ENCODE results near the gene MRAP2. TPM values are rescaled to one million over a fixed set of nuclear protein-coding genes. Genes with fewer than 3 reads are reported as not detected.

Gene MRAP2
- total RNA-seq, 1 donor from 2014 or later, result not detected

- intact Hi-C loops (cut with micrococcal nuclease), result no loop called here
- ChIA-PET POLR2A (no interaction called here), CTCF (no interaction called here)
- no peaks in the 10 kb centered on the region for H3K27me3 Mint-ChIP-seq
- no peak for ATAC-seq (ENCODE audit: low read depth)
- H3K4me3 Mint-ChIP-seq, result no peak overlapping the region
- no peaks in the 10 kb centered on the region for H3K4me1 Mint-ChIP-seq
- H3K27ac Mint-ChIP-seq, result no peak overlapping the region
- H3K36me3 Mint-ChIP-seq (ENCODE audit: low read depth), result peaks cover 42% of the 10 kb centered on the region
- TF ChIP-seq CTCF (IDR thresholded peaks at IDR 0.05), result no peak
- DNase-seq, result no peak
- H3K9me3 Mint-ChIP-seq, result no peaks in the 10 kb centered on the region
Observed at GRCh38 chr6:84136364-84137050, 102.9 kb downstream of the MRAP2 start.

GRCh38 chr6:84137051-84137375 lies 103.4 kb downstream of the MRAP2 start:
- Mint-ChIP-seq H3K4me3 (no peak overlapping the region), H3K36me3 (ENCODE audit: low read depth) (peaks cover 46% of the 10 kb centered on the region), H3K27me3 (no peaks in the 10 kb centered on the region), H3K4me1 (no peaks in the 10 kb centered on the region), H3K9me3 (no peaks in the 10 kb centered on the region), H3K27ac (no peak overlapping the region)
- no peak for ATAC-seq (ENCODE audit: low read depth)
- intact Hi-C loops (cut with micrococcal nuclease), result no loop called here
- CTCF ChIA-PET, result no interaction called here
- POLR2A ChIA-PET, result no interaction called here
- TF ChIP-seq CTCF (IDR thresholded peaks at IDR 0.05), result no peak
- no peak for DNase-seq

GRCh38 chr6:84137989-84138575 lies 104.5 kb downstream of the MRAP2 start:
- ChIA-PET CTCF (no interaction called here), POLR2A (no interaction called here)
- H3K27ac Mint-ChIP-seq, result no peak overlapping the region
- no peak overlapping the region for H3K4me3 Mint-ChIP-seq
- H3K27me3 Mint-ChIP-seq, result no peaks in the 10 kb centered on the region
- intact Hi-C loops (cut with micrococcal nuclease), result no loop called here
- no peaks in the 10 kb centered on the region for H3K9me3 Mint-ChIP-seq
- peaks cover 45% of the 10 kb centered on the region for H3K36me3 Mint-ChIP-seq (ENCODE audit: low read depth)
- ATAC-seq (ENCODE audit: low read depth), result no peak
- H3K4me1 Mint-ChIP-seq, result no peaks in the 10 kb centered on the region
- no peak for DNase-seq
- TF ChIP-seq CTCF (IDR thresholded peaks at IDR 0.05), result no peak

GRCh38 chr6:84139311-84139710 lies 105.7 kb downstream of the MRAP2 start:
- DNase-seq, result no peak
- no peak for ATAC-seq (ENCODE audit: low read depth)
- Mint-ChIP-seq H3K4me3 (no peak overlapping the region), H3K4me1 (no peaks in the 10 kb centered on the region), H3K27me3 (no peaks in the 10 kb centered on the region), H3K27ac (no peak overlapping the region), H3K9me3 (no peaks in the 10 kb centered on the region), H3K36me3 (ENCODE audit: low read depth) (peaks cover 50% of the 10 kb centered on the region)
- POLR2A ChIA-PET, result no interaction called here
- CTCF ChIA-PET, result no interaction called here
- intact Hi-C loops (cut with micrococcal nuclease), result no loop called here
- TF ChIP-seq CTCF (IDR thresholded peaks at IDR 0.05), result no peak

Other genes starting within 250 kb of the MRAP2 start
- gene RIPPLY2, start 180.4 kb upstream of the MRAP2 start, total RNA-seq, result not detected in 2 replicates
- gene CYB5R4, start 174.1 kb upstream of the MRAP2 start, total RNA-seq, result 35.7 and 37.3 TPM in 2 replicates
- gene CEP162, start 193.9 kb downstream of the MRAP2 start, total RNA-seq, result 7.9 and 13.8 TPM in 2 replicates

Measured in activated B cell treated with CpG ODN at 0.5 μM for 24 hours (primary cell).